NOMO-1 treated with DMSO at 0.1 percent for 48 hours (cell line): Measurements from ENCODE around the gene SCAMP5.

Experiments used
- DNase-seq: peaks from one replicate; lab custom pipeline; 2025; ENCODE audit not compliant: unreplicated experiment; lab: John Stamatoyannopoulos, UW

Gene SCAMP5

GRCh38 chr15:75021341-75021740 lies 26.0 kb downstream of the SCAMP5 start:
- DNase-seq = no peak

DNA sequence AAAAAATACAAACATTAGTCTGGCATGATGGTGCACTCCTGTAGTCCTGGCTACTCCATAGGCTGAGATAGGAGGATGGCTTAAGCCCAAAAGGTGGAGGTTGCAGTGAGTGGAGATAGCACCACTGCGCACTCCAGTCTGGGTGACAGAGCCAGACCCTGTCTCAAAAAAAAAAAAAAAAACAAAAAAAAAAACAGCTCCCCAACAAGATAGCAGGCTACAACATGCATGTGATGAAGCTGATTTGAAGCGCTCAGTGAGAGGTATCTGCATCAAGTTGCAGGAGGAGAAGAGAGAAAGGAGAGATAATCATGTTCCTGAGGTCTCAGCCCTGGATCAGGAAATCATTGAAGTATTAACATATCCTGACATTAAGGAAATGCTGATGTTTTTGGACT lies 27.4 kb downstream of the SCAMP5 start:
- DNase-seq = no peak

DNA sequence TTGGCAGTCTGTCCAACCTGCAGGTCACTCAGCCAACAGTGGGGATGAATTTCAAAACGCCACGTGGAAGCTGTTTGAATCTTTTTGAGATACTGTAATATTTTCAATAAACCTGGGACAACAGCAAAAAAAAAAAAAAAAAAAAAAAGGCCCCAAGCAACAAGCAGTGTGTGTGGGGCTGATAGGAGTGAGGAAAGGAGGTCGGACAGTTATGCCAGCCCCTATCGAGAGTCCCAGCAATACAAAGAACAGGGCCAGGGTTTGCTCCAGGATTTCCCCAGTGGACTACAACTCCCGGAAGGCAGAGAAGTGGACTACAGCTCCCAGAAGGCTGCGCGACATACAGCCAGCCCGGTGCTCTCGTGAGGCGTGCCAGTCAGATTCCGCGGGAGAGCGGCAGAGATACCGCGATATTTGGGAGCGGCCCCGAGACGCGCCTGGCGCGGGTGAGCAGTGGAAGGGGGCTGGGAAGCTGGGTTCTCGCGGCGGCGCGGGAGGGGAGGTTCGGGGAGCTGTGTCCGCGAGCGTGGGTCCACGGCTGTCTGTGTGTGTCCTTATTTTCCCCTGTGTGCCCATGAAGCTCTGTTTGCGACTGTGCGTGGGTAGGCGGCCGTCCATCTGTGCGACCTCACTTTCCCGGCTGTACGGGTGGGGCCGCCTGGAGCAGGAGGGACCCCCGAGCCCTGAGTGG lies 28.0 kb downstream of the SCAMP5 start, which contains the start of gene PPCDC:
Gene PPCDC (plus strand): TSS at position 410 of the 691 bp plus-strand sequence. CDS start 4,729 bp downstream, outside the sequence.
- DNase-seq = peak; percentile 94

- DNase-seq = peak; percentile 73
Measured at GRCh38 chr15:75023872-75024636, 28.7 kb downstream of the SCAMP5 start.

GRCh38 chr15:75025107-75025506 lies 29.7 kb downstream of the SCAMP5 start:
- DNase-seq = no peak

GRCh38 chr15:75025548-75026260 lies 30.3 kb downstream of the SCAMP5 start:
- DNase-seq = no peak

DNA sequence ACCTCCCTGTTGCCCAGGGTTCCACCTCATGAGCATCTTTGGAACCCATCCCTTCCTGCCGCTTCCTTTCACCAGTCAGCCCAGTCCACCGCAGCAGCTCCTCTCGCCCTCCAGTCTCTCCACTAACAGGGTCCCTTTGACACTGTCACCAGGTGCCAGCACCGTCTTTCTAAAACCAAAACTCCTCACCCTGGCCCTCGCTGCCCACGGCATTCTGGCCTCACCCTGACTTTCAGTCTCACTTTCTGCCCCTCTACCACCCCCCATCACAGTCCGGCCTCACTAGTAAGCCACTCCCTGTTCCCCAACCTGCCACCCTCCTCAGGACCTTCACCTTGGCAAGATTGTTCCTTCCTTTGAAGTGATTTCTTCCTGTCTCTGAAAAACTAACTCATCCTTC lies 32.2 kb downstream of the SCAMP5 start:
- no peak for DNase-seq

DNA sequence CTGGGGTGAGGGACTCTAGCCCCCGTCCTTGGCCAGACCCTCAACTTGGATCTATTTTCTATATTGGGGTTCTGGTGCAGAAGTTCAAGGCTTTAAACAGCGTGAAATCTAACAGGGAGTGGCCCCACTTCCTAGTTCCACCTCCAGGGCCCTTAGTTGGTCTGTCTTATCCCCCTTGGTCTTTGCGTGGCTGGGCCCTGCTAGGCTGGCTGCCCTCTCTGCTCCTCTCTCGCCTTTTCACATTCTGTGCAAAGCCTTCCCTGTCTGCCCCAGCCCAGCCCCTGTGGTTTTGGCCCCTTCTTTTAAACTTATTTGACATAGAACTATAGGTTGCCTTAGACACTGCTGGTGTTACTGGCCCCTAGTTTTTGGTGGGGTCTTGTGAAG lies 33.6 kb downstream of the SCAMP5 start:
- no peak for DNase-seq

GRCh38 chr15:75029378-75030022 lies 34.1 kb downstream of the SCAMP5 start:
- DNase-seq = peak; percentile 64

- DNase-seq = no peak
Measured at GRCh38 chr15:75030023-75030413, 34.7 kb downstream of the SCAMP5 start.

DNA sequence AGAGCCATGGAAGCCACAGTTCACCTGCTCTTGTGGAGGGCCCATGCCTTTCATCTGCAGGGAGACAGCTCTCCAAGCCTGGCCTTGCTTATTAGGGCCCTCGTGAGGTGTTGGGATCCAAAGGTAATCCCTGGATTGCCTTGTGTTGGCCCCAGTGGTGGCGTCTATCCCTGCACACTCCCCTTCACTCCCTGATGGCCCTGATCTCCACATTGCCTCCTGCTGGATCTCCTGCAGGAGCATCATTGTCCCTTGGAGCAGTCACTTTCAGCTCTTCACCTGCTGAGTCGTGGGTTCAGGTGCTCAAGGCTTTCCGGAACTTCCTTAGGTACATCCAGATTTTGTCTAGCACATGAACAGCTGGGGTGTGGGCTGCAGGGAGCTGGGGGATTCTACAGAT lies 35.1 kb downstream of the SCAMP5 start:
- no peak for DNase-seq

GRCh38 chr15:75031848-75032247 lies 36.5 kb downstream of the SCAMP5 start:
- no peak for DNase-seq

DNA sequence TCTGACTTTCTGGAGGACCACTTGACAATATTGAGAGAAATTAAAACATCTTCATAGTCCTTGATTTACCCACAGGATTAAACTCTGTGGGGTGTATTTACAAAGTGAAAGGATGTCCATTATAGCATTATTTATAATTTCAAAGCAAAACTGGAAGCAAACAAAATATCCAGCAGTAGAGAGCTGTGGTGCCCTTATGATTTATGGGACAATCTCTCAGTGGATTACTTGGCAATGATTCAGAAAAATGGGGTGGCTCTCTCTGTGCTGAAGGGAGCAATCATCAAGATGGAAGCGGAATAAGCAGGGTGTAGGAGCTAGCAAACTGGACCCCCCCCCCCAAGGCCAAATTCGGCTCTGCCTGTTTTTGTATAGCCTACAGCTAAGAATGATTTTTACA lies 37.0 kb downstream of the SCAMP5 start:
- DNase-seq = no peak

DNA sequence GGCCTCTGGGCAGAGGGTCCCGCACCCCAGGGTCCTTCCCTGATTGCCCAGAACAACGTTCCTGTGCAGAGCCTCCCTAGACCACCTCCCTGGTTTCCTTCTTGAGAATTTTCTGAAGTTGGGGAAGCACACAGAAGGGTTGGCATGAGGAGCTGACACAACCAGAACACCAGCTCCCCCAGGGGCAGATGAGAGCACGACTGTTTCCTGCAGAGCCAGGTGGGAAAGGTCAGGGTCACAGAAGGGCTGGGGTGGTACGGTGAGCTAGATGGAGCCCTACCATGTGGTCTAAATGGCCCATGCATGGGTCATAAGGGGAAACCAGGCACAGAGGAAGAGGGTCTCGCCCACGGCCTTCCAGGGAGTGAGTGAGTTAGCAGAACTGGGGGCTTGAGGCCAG lies 38.4 kb downstream of the SCAMP5 start:
- no peak for DNase-seq

GRCh38 chr15:75034615-75035014 lies 39.3 kb downstream of the SCAMP5 start:
- peak; percentile 82 for DNase-seq

DNA sequence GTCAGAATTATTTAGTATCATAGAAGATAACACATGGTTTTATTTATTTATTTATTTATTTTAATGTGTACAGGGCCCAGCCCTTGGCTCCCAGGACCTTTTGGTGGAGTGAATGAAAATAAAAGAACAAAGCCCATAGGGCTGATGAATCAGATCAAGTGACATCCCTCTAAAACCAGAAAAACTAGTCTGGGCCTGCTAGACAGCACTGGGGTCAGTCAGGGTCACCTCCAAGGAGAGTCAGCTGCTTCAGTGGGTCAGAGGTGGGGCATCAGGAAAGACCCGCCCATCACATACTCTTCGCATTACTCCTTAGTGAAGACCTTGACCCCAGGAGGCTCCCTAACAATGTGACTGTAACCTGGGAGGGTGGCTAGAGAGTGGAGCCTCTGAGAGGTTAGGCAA lies 40.9 kb downstream of the SCAMP5 start:
- DNase-seq = no peak

- DNase-seq = peak; percentile 15
Measured at GRCh38 chr15:75037685-75038084, 42.3 kb downstream of the SCAMP5 start.

GRCh38 chr15:75038231-75038630 lies 42.9 kb downstream of the SCAMP5 start:
- DNase-seq = no peak

DNA sequence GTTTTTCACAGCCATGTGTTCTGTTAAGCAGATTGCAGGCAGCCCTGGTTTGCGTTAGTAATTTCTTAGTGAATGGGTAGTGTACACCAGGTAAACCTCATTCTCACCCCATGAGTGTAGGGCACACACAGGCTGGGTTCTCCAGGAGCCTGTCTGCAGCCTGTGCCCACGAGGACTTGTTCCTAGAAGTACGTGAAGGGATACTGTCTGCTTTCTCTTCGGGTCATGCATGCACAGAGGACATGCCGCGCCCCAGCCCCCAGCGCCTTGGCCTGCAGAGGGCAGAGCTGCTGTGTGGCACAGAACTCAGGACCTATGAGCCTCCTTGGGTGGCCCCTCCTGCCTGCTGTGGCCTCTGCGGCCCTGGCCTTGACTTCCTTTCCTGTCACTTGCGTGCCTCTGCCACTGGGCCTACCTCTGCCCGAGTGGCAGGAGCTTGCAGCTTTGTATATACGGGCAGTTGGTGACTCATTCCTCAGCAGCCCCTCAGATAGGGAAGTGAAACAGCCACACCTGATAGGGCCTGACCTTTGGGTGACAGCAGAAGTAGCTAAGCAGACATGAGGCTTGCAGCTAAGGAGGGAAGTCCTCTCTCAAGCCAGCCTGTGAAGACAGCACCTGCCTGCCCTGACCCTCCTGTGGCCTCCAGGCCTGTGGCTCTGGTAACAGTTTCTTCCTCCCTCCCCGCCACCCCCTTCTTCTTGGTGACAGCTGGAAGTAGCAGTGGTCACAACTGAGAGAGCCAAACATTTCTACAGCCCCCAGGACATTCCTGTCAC lies 47.6 kb downstream of the SCAMP5 start:
- DNase-seq = peak; percentile 100

GRCh38 chr15:75043509-75044257 lies 48.3 kb downstream of the SCAMP5 start:
- DNase-seq = peak; percentile 96
